ENCODE data around the gene RBP3. TPM values are rescaled to one million over a fixed set of nuclear protein-coding genes. Genes with fewer than 3 reads are reported as not detected.
"Not testable (repeated sequence)": the region's sequence is repeated elsewhere in the genome, so short reads cannot be mapped to it uniquely, and the experiment has no call there.

Gene RBP3
- total and polyA plus RNA-seq, 2 of the 4 experiments (the other 2 are of a cell fraction) = not detected

- Histone ChIP-seq H4K8ac (ENCODE audit: low read depth in 2 of 2, low read length in 2 of 2) (peak within 1 kb of the TSS in 1 of 2 experiments; percentile 67; a peak in 1 of 4 replicates), H3K27me3 (ENCODE audit: control insufficient read depth, insufficient read depth, low read length) (peaks cover 36% of the 10 kb centered on the region), H3K4me3 (ENCODE audit: insufficient read depth, low read depth, low read length) (peak within 1 kb of the TSS; percentile 76), H3K23ac (ENCODE audit: low read depth, low read length) (peak within 1 kb of the TSS; percentile 82), H2BK5ac (ENCODE audit: low read depth, low read length, poor library complexity, severe bottlenecking) (peak within 1 kb of the TSS; percentile 66), H3K4ac (ENCODE audit: low read depth, low read length) (peak within 1 kb of the TSS; percentile 69; the same call in 1 of the 2 replicates), H2AK5ac (ENCODE audit: low read depth, low read length) (no peak within 1 kb of the TSS), H2AK9ac (replicated peaks; ENCODE audit: low read depth, low read length, poor library complexity) (peak within 1 kb of the TSS; percentile 91), H3K56ac (ENCODE audit: extremely low read depth, insufficient read depth, low read length) (no peak within 1 kb of the TSS), H3K4me1 (ENCODE audit: control insufficient read depth, insufficient read depth, low read length) (peaks cover 2% of the 10 kb centered on the region; the same call in 1 of the 2 replicates), H3K14ac (replicated peaks; ENCODE audit: low read depth, low read length) (peak within 1 kb of the TSS; percentile 82), H4K5ac (ENCODE audit: low read depth, low read length) (no peak within 1 kb of the TSS), H2BK20ac (ENCODE audit: low read depth, low read length) (0 out of 2 replicates have a peak within 1 kb of the TSS, but pooled peaks have one; percentile 35), H2BK120ac (ENCODE audit: low read depth, low read length) (peak within 1 kb of the TSS; percentile 84), H3K9me3 (ENCODE audit: control insufficient read depth, insufficient read depth, low read length) (no peaks in the 10 kb centered on the region; the same call in none of the 2 replicates), H3K9me1 (ENCODE audit: insufficient read depth, low read length) (no peaks in the 10 kb centered on the region; the same call in 1 of the 2 replicates), H3K79me1 (ENCODE audit: low read depth in 1 of 2, low read length in 2 of 2) (no peaks in the 10 kb centered on the region), H2BK15ac (ENCODE audit: low read depth, low read length) (no peak within 1 kb of the TSS), H3K18ac (ENCODE audit: low read depth, low read length) (peak within 1 kb of the TSS; percentile 19; the same call in 1 of the 2 replicates), H2AFZ (replicated peaks; ENCODE audit: low read length, poor library complexity) (peak within 1 kb of the TSS; percentile 99), H3K36me3 (ENCODE audit: control insufficient read depth, insufficient read depth, low read length) (no peaks in the 10 kb centered on the region), H3K4me2 (ENCODE audit: low read depth, low read length) (peak within 1 kb of the TSS; percentile 87), H4K91ac (ENCODE audit: insufficient read depth, low read depth, low read length) (peak within 1 kb of the TSS; percentile 18), H3K27ac (ENCODE audit: insufficient read depth, low read length) (peak within 1 kb of the TSS; percentile 65), H3K9ac (ENCODE audit: low read depth, low read length) (peak within 1 kb of the TSS; percentile 57), H4K20me1 (ENCODE audit: insufficient read depth, low read length) (no peaks in the 10 kb centered on the region)
- DNase-seq = peak; percentile 49
- intact Hi-C loops (cut with micrococcal nuclease) = no loop called here
- in situ Hi-C loops (cut with MboI; ENCODE audit: low sequenced_read_pairs) = loop anchor here (5.0 to 10.0 kb wide), 2 partner anchors 1102 to 1280 kb away; no protein-coding TSS in a partner anchor
- peak; percentile 99 for ATAC-seq (ENCODE audit: low read depth)
- ChIA-PET CTCF (no interaction called here), POLR2A (ENCODE audit: unreplicated experiment) (no interaction called here)
- no TSS peak for BruUV-seq (replicated peaks)
- dilution Hi-C loops (cut with HindIII; ENCODE audit: low sequenced_read_pairs, unreplicated experiment) = no loop called here
- WGBS, 2 experiments (ENCODE audit: extremely low coverage in 2 of 2, insufficient read length in 1 of 2) = 1% methylated on average over 33 of the region's 75 CpGs; no CpG with 5 or more reads in 1 of the 2 experiments
- TF ChIP-seq MAZ (IDR thresholded peaks at IDR 0.05; ENCODE audit: borderline replicate concordance, low read depth, low read length) = peak; percentile 40; the same call in 1 of the 2 replicates
- TF ChIP-seq CEBPB (IDR thresholded peaks at IDR 0.05; ENCODE audit: low read depth, low read length) = no peak
These were observed 36.2 kb downstream of the RBP3 start, which contains the start of gene ZNF488 for GRCh38 chr10:47384148-47384921. TSS of gene ZNF488 (minus strand) at chr10:47384293. CDS start at chr10:47368829, 15,464 bp downstream.

GRCh38 chr10:47386104-47386503 lies 37.9 kb downstream of the RBP3 start:
- H3K4ac ChIP-seq (ENCODE audit: low read depth, low read length); H2AK9ac ChIP-seq (replicated peaks; ENCODE audit: low read depth, low read length, poor library complexity); H3K79me1 ChIP-seq (ENCODE audit: low read depth in 1 of 2, low read length in 2 of 2); H3K4me3 ChIP-seq (ENCODE audit: insufficient read depth, low read depth, low read length); H2BK120ac ChIP-seq (ENCODE audit: low read depth, low read length); H4K91ac ChIP-seq (ENCODE audit: insufficient read depth, low read depth, low read length); H4K20me1 ChIP-seq (ENCODE audit: insufficient read depth, low read length); H2BK20ac ChIP-seq (ENCODE audit: low read depth, low read length); H3K18ac ChIP-seq (ENCODE audit: low read depth, low read length); H4K8ac ChIP-seq (ENCODE audit: low read depth in 2 of 2, low read length in 2 of 2); H3K36me3 ChIP-seq (ENCODE audit: control insufficient read depth, insufficient read depth, low read length); H3K9me3 ChIP-seq (ENCODE audit: control insufficient read depth, insufficient read depth, low read length); intact Hi-C loops (cut with micrococcal nuclease); H3K23ac ChIP-seq (ENCODE audit: low read depth, low read length); ATAC-seq (ENCODE audit: low read depth); H2BK5ac ChIP-seq (ENCODE audit: low read depth, low read length, poor library complexity, severe bottlenecking); dilution Hi-C loops (cut with HindIII; ENCODE audit: low sequenced_read_pairs, unreplicated experiment); POLR2A ChIA-PET (ENCODE audit: unreplicated experiment); H3K4me2 ChIP-seq (ENCODE audit: low read depth, low read length); H3K27ac ChIP-seq (ENCODE audit: insufficient read depth, low read length); H2BK15ac ChIP-seq (ENCODE audit: low read depth, low read length); H4K5ac ChIP-seq (ENCODE audit: low read depth, low read length); H3K56ac ChIP-seq (ENCODE audit: extremely low read depth, insufficient read depth, low read length); BruUV-seq (replicated peaks); H3K14ac ChIP-seq (replicated peaks; ENCODE audit: low read depth, low read length); H2AK5ac ChIP-seq (ENCODE audit: low read depth, low read length); H3K9ac ChIP-seq (ENCODE audit: low read depth, low read length); CTCF ChIA-PET; DNase-seq; H3K4me1 ChIP-seq (ENCODE audit: control insufficient read depth, insufficient read depth, low read length); H3K9me1 ChIP-seq (ENCODE audit: insufficient read depth, low read length); H2AFZ ChIP-seq (replicated peaks; ENCODE audit: low read length, poor library complexity): not testable (repeated sequence)
- no CpG with 5 or more reads among the region's 2 CpGs for WGBS, 2 experiments (ENCODE audit: extremely low coverage in 2 of 2, insufficient read length in 1 of 2)
- in situ Hi-C loops (cut with MboI; ENCODE audit: low sequenced_read_pairs) = loop anchor here (10.0 kb wide), 1 partner anchor 1281 kb away; no protein-coding TSS in a partner anchor
- H3K27me3 ChIP-seq (ENCODE audit: control insufficient read depth, insufficient read depth, low read length) = peaks cover 23% of the 10 kb centered on the region

All from IMR-90 (cell line).